ENCODE measurements around the gene GAA.
"Not testable (repeated sequence)": the region's sequence is repeated elsewhere in the genome, so short reads cannot be mapped to it uniquely, and the experiment has no call there.

GAA gene

DNA sequence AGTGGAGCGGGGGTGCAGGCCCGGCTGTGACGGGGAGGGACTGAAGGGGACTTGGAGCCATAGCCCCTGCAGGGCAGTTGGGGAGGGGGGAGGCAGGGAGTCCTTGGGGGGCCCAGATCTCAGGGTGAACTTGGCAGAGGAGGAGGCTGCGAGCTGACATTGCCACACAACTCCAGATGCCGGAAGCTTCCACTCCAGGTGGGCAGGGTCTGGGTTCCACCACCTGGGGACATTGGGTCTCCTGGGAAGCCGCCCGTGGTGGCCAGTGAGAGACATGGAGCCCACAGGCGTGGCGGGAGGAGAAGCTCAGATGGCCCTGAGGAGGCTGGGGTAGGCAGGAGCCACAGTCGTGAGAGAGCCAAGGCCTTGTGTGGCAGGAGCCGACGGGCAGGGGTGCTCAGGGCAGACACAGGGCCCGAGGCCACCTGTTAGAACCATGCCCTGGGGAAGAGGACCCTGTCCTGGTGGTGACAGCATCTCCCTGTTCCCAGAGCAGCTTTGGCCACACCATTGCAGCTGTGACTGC, 18.2 kb upstream of the GAA start:
- DNase-seq (ENCODE audit: low read depth) = no peak

DNA sequence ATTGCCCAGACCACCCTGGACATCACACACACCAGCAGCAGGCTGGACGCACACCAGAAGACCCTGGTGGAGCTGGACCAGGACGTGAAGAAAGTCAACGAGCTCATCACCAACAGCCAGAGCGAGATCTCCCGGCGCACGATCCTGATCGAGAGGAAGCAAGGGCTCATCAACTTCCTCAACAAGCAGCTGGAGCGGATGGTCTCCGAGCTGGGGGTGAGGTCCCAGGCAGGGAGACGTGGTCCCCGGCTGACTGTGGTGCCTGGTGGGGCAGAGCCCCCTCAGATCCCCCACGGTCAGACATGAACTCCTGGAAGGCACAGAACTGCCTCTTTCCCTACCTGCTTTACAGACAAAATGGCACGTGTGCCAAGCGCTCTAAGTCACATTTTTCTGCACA, 16.6 kb upstream of the GAA start:
- no peak for DNase-seq (ENCODE audit: low read depth)

DNA sequence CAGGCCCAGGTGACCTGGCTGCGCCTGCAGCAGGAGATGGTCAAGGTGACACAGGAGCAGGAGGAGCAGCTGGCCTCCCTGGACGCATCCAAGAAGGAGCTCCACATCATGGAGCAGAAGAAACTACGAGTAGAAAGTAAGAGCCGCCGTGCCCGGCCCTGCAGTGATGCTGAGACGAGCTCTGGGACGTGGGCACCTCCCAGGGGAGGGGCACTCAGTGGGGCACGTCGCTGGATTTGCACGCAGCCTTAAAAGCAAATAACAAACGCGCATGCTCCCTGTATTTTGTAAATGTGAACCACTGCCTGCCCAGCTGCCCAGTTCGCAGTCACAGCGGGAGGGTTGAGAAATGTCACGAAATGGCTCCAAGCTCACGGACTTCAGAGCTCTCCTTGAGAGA, 15.3 kb upstream of the GAA start:
- DNase-seq (ENCODE audit: low read depth) = no peak

DNA sequence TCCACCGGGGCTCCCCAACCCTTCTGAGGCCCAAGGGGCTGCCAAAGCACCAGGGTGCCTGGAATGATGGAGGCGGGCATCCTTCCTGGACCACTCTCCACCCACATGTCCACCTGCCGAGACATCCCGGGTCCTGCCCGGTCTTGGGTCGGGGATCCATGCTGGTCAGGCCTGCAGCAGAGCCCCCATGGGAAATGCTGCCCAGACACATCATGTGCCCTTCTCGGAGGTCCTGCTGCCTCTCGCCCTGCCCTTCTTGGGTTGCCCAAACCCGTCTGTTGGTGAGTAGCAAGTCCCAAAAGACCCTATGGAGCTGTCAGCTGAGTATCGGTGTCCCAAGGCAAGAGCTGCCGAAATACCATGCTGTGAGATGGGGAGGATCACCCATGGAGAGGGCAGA, 14.8 kb upstream of the GAA start:
- DNase-seq (ENCODE audit: low read depth) = no peak

DNA sequence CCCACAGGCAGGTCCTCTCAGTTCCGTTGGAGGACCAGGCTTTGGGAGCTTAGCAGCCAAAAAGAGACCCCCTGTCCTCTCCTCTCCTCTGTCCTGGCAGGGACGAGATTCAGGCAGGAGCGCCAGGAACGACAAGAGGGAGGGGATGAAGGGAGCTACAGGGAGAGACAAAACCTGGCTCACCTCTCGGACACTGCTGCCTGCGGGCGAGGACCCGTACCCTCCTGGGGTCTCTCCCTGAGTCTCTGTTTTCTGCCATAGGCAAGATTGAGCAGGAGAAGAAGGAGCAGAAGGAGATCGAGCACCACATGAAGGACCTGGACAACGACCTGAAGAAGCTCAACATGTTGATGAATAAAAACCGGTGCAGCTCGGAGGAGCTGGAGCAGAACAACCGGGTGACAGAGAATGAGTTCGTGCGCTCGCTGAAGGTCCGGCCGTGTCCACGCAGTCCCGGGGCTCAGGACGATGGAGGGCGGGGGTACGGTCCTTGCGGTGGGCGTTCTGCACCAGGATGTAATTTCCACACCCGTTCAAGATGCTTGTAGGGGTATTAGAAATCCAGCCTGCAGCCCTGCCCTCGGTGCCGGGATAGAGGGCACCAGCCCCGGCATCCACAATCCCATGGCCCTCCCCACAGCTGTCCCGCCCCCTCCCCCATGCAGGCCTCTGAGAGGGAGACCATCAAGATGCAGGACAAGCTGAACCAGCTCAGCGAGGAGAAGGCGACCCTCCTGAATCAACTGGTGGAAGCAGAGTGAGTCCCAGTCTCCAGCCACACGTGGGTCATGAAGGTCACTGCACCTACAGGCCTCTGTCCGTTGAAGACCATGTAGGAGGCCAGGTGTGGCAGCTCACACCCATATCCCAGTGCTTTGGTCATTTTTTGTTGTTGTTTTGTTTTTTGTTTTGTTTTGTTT, 13.8 kb upstream of the GAA start:
- DNase-seq (ENCODE audit: low read depth) = no peak

DNA sequence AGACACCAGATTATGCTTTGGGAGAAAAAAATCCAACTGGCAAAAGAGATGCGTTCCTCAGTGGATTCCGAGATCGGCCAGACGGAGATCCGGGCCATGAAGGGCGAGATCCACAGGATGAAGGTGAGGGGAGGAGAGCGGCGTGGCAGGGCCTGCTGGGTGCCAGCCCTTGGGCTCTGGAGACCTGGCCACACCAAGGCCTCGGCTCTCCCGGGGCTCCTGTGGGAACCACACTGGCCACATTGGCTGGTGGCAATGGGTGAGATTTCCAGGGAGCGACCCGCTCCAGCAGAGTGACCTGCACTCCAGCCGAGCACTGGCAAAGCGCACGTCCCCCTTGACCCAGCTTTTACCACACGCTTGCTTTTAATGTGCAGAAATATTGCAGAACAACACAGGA, 11.6 kb upstream of the GAA start:
- DNase-seq (ENCODE audit: low read depth) = no peak

DNA sequence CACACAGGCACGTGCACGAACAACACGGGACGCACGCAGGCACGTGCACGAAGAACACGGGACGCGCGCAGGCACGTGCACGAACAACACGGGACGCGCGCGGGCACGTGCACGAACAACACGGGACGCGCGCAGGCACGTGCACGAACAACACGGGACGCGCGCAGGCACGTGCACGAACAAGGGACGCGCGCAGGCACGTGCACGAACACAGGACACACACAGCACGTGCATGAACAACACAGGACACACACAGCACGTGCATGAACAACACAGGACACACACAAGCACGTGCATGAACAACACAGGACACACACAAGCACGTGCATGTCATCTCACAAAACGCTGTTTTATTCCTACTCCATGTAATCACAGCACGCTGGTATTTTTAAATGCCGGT, 11.2 kb upstream of the GAA start:
- not testable (repeated sequence) for DNase-seq (ENCODE audit: low read depth)

DNA sequence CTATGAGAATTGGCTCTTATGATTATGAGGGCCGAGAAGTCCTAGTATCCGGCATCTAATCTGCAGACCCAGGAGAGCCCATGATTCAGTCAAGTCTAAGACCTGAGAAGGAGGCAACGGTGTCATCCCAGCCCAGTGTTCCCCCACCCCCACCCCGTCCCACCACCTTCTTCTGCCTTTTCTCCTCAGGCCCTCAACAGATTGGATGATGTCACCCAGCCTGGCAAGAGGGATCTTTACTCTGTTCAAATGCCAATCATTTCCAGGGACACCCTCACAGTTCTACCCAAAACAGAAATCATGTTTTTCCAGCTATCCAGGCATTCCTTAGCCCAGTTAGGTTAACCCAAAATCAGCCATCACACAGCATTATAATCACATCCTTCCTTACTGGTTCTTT, 10.0 kb upstream of the GAA start:
- no peak for DNase-seq (ENCODE audit: low read depth)

DNA sequence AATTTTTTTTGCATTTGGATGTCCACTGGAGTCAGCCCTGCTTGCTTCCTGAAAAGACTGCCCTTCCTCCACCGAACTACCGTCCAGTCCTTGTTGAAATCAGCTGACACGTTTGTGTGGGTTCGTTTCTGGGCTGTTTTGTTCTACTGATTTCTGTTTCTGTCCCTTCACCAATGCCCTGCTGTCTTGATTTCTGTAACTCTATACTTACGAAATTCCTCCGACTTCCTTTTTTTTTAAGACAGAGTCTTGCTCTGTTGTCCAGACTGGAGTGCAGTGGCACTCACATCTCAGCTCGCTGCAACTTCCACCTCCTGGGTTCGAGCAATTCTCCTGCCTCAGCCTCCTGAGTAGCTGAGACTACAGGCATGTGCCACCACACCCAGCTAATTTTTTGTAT, 8.4 kb upstream of the GAA start:
- no peak for DNase-seq (ENCODE audit: low read depth)

DNA sequence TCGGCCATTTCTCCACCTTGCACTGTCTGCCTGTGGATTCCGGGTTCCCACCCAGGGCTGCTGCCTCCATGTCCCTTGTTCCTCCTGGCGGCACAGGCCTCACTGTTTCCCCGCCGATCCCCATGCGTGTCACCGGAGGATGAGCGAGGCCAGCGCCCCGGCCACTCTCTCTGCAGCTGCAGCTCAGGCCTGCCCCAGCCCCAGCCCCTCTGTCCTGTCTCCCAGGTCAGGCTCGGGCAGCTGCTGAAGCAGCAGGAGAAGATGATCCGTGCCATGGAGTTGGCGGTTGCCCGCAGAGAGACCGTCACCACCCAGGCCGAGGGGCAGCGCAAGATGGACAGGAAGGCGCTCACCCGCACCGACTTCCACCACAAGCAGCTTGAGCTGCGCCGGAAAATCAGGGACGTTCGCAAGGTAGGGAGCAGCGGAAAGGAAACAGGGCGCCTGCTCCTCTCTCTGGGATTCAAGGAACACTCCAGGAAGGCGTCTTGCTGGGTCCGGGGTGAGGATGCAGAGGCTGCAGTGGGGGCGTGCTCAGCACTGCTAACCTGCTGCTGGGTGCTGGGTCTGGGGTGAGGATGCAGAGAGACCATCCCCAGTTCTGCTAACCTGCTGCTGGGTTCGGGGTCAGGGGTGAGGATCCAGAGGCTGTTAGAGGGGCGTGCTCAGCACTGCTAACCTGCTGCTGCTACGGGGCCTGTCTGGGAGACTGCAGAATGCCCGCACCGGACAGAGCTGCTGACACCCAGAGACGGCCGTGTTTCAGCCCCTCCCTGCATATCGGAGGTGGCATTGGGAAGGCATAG, 6.1 kb upstream of the GAA start:
- DNase-seq (ENCODE audit: low read depth) = no peak

DNA sequence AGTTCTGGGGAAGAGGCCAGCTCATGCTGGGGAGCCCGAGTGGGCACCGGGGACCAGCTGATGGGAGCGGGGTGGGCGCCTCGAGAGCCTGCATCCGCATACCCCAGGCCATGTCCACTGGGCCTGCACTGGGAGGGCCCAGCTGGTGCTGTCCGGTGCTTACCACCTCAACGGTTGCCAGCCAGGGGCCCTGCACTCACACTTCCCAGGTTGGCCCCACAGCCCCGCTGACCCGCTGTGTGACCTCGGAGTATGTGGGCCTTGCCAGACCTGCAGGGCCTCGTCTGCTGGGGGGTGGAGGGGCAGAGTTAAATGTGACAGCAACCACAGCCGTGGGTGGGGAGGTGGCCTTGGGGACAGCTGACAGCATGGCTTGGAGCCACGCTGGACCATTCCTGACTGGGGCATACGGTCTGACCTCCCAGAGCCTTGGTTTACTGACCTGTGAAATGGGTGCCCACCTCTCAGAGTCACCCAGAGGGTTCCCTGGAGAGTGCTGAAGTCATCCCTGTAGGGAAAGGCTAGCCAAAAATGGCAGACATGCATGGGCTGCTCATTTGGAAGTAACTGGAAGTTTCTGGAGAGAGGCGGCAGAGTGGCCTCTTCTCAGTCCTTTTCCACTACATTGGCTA, 5.4 kb upstream of the GAA start:
- no peak for DNase-seq (ENCODE audit: low read depth)

DNA sequence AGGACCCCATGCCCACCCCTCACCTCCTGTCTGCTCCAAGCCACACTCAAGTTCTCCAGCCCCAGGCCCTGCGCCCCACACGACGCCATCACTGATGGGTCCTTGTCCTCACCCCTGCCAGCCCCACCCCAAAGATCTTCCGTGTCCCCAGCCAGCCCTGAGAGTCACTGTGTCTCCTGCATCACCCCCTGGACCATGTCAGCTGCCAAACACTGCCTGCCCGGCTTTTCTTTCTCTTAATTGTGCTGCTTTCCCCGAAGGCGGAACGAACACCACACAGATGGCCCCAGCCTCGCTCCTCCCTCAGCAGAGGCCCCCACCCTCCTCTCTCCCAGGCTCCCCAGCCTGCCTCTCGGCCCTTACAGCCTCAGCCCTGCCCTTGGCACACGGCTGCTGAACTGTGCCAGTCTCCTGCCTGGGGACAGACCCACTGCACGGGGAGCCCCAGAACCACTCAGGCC, 4.8 kb upstream of the GAA start:
- DNase-seq (ENCODE audit: low read depth) = no peak

DNA sequence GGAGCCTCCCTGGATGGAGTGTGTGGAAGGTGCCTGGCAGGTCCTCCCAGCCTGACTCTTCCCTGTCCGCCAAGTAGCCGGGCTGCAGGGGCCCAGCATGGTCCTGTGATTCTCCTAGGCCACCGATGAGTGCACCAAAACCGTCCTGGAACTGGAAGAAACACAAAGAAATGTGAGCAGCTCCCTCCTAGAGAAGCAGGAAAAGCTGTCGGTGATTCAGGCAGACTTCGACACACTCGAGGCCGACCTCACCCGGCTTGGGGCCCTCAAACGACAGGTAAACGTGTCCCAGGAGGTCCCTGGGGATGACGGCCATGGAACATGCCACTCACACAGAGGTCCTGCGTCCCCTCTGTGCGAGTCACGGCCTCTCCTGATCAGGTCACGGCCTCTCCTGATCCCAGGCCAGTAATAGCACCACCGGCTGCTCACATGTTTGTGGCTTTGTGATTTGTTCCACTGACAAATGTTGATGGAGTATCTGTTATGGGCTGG, 4.2 kb upstream of the GAA start:
- DNase-seq (ENCODE audit: low read depth) = no peak

DNA sequence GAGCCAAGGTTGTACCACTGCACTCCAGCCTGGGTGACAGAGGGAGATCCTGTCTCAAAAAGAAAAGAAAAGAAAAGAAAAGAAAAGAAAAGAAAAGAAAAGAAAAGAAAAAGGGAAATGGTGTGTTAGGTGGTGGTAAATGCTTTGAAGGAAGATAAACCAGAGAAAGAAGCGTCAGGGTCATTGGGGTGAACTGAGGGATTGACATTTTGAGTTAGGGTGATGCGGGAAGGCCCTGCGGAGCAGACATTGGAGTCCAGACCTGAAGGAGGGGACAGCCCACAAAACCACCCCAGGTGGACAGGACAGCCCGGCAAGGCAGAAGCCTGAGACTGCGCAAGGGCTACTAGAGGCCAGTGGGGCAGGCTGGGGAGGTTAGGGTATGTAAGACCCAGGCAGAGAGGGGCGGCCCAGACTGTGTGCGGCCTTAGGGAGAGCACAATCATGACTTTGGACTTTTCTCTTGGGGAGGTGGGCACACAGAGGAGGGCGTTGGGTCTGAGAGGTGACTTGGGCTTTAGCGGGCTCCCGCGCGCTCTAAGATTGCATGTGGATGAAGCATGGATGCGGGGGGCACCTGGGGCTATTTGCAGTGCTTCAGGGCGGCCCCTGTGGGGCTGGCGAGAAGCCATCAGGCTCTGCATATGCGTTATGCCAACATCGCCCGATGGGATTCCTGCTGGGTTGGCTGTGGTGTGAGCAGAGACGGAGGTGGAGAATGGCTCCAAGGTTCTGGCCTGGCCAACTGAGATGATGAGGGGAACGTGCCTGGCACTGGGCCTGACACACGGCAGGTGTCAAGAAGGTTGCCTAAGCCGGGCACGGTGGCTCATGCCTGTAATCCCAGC, 3.3 kb upstream of the GAA start:
- no peak for DNase-seq (ENCODE audit: low read depth)

DNA sequence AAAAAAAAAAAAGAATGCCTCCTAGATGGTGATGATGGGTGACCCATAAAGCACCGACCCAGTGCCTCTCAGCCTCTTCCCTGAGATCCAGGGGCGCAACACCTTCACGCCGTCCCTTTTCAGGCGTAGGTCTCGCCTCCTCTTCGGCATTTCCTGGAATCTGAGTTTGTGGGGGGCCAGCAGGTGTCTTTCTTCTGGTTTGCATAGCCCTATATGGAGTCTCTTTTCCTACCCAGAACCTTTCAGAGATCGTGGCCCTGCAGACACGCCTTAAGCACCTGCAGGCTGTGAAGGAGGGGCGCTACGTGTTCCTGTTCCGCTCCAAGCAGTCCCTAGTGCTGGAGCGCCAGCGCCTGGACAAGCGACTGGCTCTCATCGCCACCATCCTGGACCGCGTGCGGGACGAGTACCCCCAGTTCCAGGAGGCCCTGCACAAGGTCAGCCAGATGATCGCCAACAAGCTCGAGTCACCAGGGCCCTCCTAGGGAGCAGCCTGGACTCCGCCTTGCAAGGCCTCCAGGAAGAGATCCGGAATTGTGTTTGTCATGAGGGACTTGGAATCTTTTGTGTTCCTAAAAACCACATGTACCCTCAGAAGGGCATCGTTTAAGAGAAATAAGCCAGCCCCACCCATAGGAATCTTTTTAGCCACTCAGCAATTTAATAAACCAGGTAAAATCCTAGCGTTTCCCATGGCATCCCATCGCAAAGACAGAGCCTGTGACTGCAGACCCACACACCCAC, 1.9 kb upstream of the GAA start:
- no peak for DNase-seq (ENCODE audit: low read depth)

DNA sequence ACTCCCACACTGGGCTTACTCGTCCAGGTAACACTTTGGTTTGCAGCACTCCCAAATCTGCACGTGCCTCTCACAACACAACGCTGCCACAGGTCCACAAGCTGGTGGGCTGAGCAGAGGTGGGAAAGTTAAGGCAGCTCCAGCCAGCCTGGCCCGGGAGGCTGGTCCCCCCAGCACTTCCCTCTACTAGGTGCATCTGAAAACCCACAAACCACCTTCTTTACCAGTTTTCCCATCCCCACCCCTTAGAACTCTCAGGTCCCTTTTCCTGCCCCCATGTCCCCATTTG, 1.4 kb upstream of the GAA start:
- DNase-seq (ENCODE audit: low read depth) = no peak

DNA sequence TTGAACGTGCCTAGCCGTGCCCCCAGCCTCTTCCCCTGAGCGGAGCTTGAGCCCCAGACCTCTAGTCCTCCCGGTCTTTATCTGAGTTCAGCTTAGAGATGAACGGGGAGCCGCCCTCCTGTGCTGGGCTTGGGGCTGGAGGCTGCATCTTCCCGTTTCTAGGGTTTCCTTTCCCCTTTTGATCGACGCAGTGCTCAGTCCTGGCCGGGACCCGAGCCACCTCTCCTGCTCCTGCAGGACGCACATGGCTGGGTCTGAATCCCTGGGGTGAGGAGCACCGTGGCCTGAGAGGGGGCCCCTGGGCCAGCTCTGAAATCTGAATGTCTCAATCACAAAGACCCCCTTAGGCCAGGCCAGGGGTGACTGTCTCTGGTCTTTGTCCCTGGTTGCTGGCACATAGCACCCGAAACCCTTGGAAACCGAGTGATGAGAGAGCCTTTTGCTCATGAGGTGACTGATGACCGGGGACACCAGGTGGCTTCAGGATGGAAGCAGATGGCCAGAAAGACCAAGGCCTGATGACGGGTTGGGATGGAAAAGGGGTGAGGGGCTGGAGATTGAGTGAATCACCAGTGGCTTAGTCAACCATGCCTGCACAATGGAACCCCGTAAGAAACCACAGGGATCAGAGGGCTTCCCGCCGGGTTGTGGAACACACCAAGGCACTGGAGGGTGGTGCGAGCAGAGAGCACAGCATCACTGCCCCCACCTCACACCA, 724 bp downstream of the GAA start:
- peak; percentile 47 for DNase-seq (ENCODE audit: low read depth)

DNA sequence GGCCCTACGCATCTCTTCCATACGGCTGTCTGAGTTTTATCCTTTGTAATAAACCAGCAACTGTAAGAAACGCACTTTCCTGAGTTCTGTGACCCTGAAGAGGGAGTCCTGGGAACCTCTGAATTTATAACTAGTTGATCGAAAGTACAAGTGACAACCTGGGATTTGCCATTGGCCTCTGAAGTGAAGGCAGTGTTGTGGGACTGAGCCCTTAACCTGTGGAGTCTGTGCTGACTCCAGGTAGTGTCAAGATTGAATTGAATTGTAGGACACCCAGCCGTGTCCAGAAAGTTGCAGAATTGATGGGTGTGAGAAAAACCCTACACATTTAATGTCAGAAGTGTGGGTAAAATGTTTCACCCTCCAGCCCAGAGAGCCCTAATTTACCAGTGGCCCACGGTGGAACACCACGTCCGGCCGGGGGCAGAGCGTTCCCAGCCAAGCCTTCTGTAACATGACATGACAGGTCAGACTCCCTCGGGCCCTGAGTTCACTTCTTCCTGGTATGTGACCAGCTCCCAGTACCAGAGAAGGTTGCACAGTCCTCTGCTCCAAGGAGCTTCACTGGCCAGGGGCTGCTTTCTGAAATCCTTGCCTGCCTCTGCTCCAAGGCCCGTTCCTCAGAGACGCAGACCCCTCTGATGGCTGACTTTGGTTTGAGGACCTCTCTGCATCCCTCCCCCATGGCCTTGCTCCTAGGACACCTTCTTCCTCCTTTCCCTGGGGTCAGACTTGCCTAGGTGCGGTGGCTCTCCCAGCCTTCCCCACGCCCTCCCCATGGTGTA, 1.5 kb downstream of the GAA start:
- no peak for DNase-seq (ENCODE audit: low read depth)

DNA sequence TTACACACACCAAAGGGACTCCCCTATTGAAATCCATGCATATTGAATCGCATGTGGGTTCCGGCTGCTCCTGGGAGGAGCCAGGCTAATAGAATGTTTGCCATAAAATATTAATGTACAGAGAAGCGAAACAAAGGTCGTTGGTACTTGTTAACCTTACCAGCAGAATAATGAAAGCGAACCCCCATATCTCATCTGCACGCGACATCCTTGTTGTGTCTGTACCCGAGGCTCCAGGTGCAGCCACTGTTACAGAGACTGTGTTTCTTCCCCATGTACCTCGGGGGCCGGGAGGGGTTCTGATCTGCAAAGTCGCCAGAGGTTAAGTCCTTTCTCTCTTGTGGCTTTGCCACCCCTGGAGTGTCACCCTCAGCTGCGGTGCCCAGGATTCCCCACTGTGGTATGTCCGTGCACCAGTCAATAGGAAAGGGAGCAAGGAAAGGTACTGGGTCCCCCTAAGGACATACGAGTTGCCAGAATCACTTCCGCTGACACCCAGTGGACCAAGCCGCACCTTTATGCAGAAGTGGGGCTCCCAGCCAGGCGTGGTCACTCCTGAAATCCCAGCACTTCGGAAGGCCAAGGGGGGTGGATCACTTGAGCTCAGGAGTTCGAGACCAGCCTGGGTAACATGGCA, 2.2 kb downstream of the GAA start:
- no peak for DNase-seq (ENCODE audit: low read depth)
